Activated T-cell treated with anti-CD3 and anti-CD28 coated beads, Interleukin-2, amount 50 U/mL, for 1 hour (primary cell): ENCODE results near the gene XPNPEP2.

ENCODE experiments used
- DNase-seq: peaks from one replicate; pipeline ENCODE4 v3.0.0-alpha.2; 2020

XPNPEP2 gene

GRCh38 chrX:129781134-129781672 lies 42.4 kb downstream of the XPNPEP2 start:
- DNase-seq: peak; percentile 67

- peak; percentile 45 for DNase-seq
Observed at GRCh38 chrX:129781680-129782495, 43.1 kb downstream of the XPNPEP2 start.

- DNase-seq: no peak
Observed at GRCh38 chrX:129782706-129783105, 43.9 kb downstream of the XPNPEP2 start.

GRCh38 chrX:129783291-129783713 lies 44.5 kb downstream of the XPNPEP2 start:
- DNase-seq: no peak

DNA sequence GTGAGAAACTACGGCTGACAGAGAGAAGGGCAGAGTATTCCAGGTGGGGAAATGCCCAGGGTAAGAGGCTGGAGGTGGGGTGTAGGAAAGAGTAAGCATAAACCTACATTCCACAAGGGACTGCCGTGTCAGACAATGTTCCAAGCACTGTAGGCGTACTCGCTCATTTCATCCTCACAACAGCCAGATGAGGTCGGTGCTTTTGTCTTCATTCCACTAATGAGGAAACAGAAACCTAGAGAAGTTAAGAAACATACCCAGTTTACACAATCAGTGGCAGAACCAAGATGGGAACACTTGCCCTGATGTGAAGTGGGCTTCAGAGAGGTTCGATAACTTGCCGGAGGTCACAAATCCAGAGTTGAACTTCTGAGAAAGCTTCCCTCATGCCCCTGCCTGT lies 45.6 kb downstream of the XPNPEP2 start:
- DNase-seq: no peak

DNA sequence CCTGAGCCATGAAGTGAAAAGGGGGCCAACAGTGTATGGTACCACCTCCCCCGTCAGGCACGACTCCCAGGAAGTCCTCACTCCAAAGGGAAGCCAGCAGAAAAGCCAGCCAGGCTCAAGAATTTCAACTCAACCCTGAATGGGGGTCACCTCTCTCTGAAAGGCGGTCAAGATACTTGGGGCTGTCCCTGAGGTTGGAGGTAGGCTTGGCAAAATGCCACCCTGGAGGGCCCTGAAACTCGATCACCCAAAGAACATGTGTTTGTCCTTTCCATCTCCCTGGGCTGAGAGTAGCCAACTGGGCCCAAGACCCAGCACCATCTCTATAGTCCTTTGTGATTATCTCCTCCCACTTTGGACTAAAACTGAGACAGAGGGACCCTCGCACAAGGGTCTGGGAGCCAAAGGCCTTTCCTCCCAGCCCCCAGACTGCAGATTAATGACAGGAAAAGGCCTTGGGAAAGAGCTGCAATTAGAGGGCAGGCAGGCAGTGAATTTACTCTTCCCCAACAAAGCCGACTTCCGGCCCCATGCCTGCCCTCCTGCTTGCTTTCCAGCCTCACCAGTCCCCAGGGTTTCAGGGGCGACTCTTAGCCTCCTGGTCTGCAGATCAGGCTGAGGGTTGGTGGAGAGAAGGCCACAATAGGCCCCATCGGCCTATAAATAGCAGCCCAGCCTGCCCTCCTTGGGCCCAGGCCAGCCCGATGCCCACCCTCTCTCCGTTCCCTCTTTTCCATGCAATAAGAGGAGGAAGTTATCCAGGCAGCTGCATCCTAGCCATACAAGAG lies 46.6 kb downstream of the XPNPEP2 start:
- no peak for DNase-seq

- DNase-seq: no peak
Observed at GRCh38 chrX:129786210-129786651, 47.5 kb downstream of the XPNPEP2 start.

GRCh38 chrX:129787336-129788055 lies 48.7 kb downstream of the XPNPEP2 start:
- no peak for DNase-seq

DNA sequence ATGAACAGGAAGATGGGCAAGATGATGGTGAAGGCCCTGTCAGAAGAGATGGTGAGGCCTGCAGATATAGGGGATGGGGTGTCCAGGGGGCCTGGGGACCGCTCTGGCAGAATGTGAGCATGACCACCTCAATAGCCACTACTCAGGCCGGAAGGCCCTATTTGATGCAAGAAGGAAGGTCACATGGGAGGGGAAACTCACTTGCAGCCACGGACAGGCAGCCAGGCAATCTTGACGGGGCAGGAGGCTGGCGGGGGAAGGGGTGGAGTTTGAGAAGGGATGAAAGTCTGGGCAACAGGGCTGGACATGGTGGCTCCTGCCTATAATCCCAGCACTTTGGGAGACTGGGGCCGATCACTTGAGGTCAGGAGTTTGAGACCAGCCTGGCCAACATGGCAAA lies 49.7 kb downstream of the XPNPEP2 start:
- DNase-seq: no peak

DNA sequence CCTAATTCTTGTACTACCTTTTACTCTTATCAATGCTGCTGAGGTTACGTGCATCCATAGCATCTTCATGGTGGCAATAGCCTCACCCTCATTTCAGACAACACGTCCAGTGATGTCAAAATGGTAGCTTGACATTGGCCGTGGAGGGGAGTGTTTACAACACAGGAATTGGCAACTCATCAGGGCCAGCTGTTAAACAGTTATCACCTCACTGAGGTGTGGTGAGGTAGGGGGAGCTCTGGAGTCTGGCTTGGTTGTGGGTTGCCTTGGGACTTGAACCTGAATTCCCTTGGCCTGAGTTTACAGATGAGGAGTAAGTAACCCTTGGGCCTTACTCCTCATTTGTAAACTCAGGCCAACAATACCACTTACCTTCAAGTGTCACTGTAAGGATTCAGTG lies 51.4 kb downstream of the XPNPEP2 start:
- no peak for DNase-seq

DNA sequence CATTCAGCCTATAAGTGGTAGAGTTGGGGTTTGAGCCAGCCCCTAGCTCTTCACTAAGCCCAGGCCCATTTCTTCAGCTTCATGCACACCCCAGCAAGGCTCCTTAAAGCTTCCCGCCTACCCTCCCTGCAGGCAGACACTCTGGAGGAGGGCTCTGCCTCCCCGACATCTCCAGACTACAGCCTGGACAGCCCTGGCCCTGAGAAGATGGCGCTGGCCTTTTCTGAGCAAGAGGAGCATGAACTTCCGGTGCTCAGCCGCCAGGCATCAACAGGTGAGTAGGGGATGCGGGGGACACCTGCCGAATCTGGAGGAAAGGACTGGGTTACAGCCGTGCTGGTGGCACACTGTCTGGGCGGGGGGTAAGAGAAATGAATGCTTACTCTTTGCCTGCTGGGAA lies 52.0 kb downstream of the XPNPEP2 start:
- DNase-seq: no peak

DNA sequence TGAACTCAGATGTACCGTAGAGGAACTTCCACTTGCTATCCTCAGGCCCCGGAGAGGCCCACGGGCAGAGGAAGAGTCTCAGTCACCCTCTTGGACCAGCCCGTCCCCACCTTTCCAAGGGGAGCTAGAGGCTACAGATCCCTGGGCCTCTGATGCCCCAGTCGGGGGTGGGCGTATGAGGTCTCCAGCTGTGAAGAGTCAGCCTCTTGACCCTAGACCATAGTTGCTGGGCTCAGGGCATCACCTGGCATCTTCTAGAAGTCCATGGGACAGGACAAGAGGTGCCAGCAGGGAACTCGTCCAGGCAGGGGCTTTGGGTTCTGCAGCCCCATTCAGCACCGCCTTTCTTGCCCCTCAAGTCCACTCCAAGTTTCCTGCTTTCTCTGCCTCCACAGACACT lies 52.6 kb downstream of the XPNPEP2 start:
- no peak for DNase-seq

- DNase-seq: no peak
Observed at GRCh38 chrX:129791961-129792570, 53.3 kb downstream of the XPNPEP2 start.

- DNase-seq: no peak
Observed at GRCh38 chrX:129792586-129793291, 54.0 kb downstream of the XPNPEP2 start.

- DNase-seq: no peak
Observed at GRCh38 chrX:129793604-129794191, 54.9 kb downstream of the XPNPEP2 start.

GRCh38 chrX:129795584-129795983 lies 56.8 kb downstream of the XPNPEP2 start:
- DNase-seq: no peak

- no peak for DNase-seq
Observed at GRCh38 chrX:129797251-129797906, 58.6 kb downstream of the XPNPEP2 start.

- no peak for DNase-seq
Observed at GRCh38 chrX:129798456-129798855, 59.7 kb downstream of the XPNPEP2 start.

GRCh38 chrX:129798888-129799287 lies 60.1 kb downstream of the XPNPEP2 start:
- DNase-seq: no peak

DNA sequence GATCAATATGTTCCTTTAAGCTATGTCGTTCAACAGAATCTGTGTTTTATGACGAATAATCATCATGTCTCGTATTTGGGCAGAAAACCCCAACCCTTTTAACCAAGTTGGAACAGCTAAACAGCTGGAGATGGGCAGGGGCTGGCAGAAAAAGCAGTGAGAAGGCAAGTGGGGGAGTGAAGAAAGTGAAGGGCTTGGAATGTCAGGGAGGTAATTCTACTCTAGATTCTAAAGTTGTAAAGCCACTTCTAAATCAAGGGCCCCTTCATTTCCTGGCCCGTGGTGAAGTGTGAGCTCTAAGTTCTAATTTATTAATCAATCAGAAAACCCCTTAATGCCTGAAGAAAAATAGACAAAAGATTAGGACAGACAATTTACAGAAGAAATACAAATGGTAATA lies 61.4 kb downstream of the XPNPEP2 start:
- no peak for DNase-seq

- no peak for DNase-seq
Observed at GRCh38 chrX:129802863-129803262, 64.1 kb downstream of the XPNPEP2 start.
